HG03442 (cell line): ENCODE measurements around the gene HMGCS1.
"Not testable (repeated sequence)": the region's sequence is repeated elsewhere in the genome, so short reads cannot be mapped to it uniquely, and the experiment has no call there.

Experiments used
- ATAC-seq: cut with Tn5 transposase; IDR thresholded peaks from one replicate; pipeline ENCODE4 v1.9.1; 2021; ENCODE audit warnings: mild to moderate bottlenecking, moderate library complexity; ENCODE audit not compliant: unreplicated experiment

The HMGCS1 gene

DNA sequence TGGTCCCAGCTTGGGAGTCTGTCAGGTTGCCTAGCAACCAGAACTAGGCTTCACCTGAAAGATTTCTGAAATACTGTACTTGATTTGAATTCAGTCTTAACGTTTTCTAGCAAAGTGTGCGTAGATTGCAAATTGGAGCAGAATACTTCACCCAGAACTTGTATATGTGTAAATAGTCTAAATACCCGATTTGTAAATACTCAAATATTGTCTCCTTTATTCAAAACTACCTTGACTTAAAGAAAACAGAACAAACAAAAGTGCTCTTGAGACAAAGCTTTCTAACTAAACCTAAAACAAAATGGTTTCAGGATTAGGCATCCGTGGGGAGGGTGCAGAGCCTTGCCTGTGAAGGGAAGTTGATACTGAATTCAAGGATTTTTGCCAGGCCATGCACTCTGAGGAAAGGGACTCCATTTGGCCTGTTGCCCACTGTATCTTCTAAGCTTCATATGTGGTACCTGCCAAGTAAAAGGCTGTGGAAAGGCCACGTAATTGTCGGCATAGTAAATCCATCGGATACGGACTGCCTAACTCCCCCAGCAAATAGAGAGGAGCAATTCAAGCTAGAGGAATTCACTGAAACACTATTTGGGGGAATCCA, 744 bp upstream of the HMGCS1 start:
- no peak for ATAC-seq

DNA sequence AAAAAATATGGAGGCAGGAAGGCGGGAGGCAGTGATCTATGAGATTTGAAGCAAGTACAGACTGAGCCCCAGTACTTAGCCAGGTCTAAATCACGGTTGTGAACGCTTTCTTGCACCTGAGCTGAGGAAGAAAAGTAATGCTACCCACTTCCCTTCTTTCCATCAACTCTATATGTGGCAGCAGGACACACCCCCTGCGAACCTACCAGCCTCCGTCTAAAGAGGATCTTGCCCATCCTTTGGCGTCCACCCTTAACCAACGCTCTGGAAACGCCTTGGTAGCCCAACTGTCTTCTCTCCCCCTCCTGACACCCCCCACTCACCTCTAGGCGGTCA, 545 bp downstream of the HMGCS1 start:
- ATAC-seq, result no peak

GRCh38 chr5:43312076-43312661, 1.0 kb downstream of the HMGCS1 start:
- no peak for ATAC-seq

DNA sequence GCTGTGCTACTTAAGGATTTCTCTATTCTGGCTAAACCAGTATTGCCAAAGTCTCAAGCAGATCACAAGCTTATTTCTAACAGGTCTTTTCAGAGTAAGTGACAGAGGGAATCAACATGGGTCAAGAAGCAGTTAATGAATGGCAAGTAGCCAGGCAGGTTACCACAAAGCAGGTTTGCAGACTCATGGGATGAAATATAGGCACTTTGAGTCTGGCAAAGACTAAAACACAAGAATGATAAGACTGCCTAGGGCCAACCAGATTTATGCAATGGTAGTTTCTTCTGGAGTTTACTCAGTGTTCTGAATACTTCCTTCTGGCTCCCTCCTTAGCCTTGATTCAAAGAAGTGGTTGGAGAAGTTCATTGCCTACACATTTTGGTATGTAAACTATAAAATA, 3.6 kb downstream of the HMGCS1 start:
- ATAC-seq, result no peak

- ATAC-seq, result no peak
Measured at GRCh38 chr5:43309122-43309521, 4.1 kb downstream of the HMGCS1 start.

GRCh38 chr5:43306954-43307353, 6.3 kb downstream of the HMGCS1 start:
- ATAC-seq, result not testable (repeated sequence)

DNA sequence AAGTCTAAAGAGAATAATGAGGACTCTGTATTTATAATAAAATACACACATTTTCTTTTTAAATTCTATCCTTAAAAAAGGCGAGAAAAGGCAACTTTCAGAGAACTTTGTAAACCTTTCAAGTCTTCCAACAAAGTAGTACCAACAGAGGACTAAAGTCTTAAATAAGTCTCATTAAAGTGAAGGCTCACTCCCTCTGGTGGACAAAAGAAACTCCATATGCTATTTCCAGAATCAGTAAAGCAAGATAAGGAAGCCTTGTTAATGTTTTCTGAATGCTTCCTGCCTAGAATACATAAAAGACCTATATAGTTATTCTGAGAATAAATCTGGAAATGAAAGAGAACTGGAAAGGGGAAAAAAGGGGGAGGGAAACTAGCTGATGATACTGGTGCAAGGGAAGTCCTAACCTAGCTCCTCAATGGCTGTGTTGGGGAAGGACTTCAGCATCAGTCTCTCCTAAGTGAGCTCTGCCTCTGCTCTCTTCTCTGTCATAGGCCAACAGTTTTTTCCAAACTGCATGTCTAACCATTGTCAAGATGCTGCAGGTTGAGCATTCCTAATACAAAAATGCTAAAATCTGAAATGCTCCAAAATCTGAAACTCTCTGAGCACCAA, 7.2 kb downstream of the HMGCS1 start:
- no peak for ATAC-seq

- peak; percentile 54 for ATAC-seq
Measured at GRCh38 chr5:43304525-43304924, 8.7 kb downstream of the HMGCS1 start.

DNA sequence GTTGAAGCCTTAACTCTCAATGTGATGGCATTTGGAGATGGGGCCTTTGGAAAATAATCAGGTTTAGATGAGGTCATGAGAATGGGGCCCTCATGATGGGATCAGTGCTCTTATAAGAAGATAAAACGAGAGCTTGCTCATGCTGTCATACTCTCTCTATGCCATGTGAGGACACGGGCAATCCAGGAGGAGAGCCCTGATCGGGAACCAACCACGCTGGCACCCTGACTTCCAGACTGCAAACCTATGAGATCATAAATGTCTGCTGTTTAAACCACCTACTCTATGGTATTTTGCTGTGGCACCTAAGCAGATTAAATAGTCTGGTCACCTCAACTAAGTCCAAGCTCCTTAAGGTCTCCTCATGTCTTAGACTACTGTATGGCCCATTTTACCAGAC, 10.0 kb downstream of the HMGCS1 start:
- ATAC-seq, result no peak

- no peak for ATAC-seq
Measured at GRCh38 chr5:43302481-43302880, 10.7 kb downstream of the HMGCS1 start.

- ATAC-seq, result no peak
Measured at GRCh38 chr5:43301653-43302091, 11.5 kb downstream of the HMGCS1 start.

- no peak for ATAC-seq
Measured at GRCh38 chr5:43300112-43300511, 13.1 kb downstream of the HMGCS1 start.

- ATAC-seq, result no peak
Measured at GRCh38 chr5:43298443-43298842, 14.8 kb downstream of the HMGCS1 start.

GRCh38 chr5:43296835-43297234, 16.4 kb downstream of the HMGCS1 start:
- ATAC-seq, result no peak

DNA sequence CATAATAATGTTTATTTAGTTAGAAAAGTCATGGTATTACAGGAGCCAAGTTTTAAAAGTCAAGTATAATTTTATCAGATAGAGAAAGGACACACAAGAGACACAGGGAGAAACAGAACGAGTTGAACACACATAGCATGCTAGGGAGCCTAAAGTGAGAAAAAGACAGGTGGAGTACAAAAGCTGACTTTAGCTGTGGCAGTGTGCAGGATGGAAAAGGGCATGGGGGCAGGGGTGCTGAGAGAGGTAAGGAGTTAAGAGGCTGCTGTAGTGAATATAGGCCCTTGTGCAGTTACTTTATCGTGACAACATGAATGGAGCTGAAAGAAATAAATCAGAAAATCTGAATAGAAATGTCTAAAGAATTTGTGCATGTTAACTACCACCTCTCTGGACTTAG, 18.0 kb downstream of the HMGCS1 start:
- ATAC-seq, result no peak

GRCh38 chr5:43294226-43294625, 19.0 kb downstream of the HMGCS1 start:
- no peak for ATAC-seq

GRCh38 chr5:43290726-43291125, 22.5 kb downstream of the HMGCS1 start:
- no peak for ATAC-seq

DNA sequence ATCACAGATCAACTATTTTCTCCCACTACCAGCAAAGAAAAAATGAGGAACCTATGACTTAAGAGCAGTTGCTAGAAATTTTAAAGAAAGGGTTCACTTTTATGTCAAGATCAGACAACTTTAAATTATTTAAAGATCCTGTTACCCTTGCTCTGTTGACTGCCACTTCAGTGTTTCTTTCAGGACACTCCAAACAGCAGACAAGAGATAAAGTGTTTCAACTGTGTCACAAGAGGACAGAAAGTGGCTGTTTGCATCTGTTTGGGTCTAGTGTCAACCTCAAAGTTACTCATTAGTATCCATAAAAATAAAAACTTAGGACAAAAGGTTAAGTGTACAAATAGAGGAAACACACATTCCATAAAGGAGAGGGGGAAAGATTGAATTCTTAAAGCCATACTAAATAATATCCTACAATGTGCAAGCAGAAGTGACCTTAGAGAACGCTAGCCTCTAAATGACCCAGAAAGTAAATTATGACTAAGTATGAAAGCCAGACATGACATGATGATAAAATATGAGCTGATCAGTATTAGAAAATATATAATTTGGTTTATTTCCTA, 24.9 kb downstream of the HMGCS1 start:
- no peak for ATAC-seq

- ATAC-seq, result no peak
Measured at GRCh38 chr5:43287493-43287892, 25.7 kb downstream of the HMGCS1 start.

DNA sequence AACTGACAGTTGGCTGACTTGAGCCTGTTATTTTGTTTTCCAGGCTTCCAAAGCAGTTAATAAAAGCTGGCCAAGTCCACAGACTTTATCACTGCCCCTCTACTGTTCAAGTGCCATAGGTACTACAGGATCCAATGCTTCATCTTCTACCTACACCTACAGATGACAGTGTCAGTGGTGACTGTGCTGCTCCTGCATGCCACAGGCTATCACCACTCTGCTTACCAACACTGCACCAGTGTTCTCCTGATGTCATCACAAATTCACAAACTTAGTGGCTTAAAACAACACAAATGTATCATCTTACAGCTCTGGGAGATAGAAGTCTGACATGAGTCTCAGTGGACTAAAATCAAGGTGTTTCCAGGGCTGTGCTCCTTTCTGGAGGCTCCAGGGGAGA, 26.6 kb downstream of the HMGCS1 start:
- ATAC-seq, result no peak

DNA sequence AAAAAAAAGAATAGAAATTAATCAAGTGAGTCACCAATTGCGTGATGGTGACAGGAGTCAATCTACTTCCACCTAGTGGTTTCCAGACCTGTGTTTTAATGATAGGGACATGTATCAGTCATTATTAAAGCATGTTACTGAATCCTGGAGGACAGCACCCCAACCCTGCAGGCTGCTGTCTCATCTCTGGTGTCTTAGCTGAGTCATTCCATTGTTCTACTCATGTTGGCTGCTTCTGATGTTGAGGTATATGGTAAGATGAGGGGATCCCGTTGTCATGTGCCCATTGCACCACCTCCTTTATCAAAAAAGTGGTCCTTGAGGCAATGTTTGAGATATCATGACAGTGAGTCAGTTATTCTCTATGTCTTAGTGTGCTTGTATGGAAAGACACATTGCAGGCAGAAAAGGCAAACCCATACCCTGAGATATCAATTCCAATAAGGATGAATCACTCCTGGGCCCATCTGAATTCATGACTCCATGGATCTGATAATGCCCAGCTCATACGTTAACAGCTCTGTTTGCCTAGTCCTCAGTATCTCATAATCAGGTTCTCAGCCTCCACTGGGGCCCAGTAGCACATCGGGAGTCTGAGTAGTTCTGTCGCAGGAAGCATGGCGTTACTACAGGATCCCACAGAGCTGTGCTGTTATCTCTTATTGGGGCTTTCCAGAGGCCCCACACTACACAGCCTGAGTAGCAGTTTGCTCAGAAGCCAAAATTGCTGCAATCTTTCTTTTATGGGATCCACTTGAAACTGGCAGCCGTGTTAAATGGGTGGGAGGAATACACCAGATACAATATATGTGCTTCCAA, 31.2 kb downstream of the HMGCS1 start:
- ATAC-seq, result no peak
